HEK293T (cell line): ENCODE results near the gene GOLGA6L9.
"Not testable (repeated sequence)": the region's sequence is repeated elsewhere in the genome, so short reads cannot be mapped to it uniquely, and the experiment has no call there.

Experiments used
- CTCF ChIA-PET: fragments of 350-600 bp; formaldehyde crosslinking; extraction: SDS; loops from one replicate; lab custom pipeline; 2021; ENCODE audit warnings: antibody characterized with exemption, inconsistent platforms; lab: Yijun Ruan, JAX
- POLR2A ChIA-PET: fragments of 350-600 bp; formaldehyde crosslinking; extraction: SDS; loops from one replicate; lab custom pipeline; 2020; ENCODE audit warnings: antibody characterized with exemption, inconsistent platforms; lab: Yijun Ruan, JAX
- DNase-seq: peaks from one replicate; pipeline ENCODE4 v3.0.0; 2012; ENCODE audit warnings: mixed read lengths; ENCODE audit errors: extremely low spot score
- ARNT ChIP-seq: fragments of 450-650 bp; IDR thresholded peaks from 2 replicates; pipeline ENCODE4 v1.6.1; 2017; ENCODE audit warnings: mild to moderate bottlenecking
- BHLHE40 ChIP-seq: fragments of 450-650 bp; IDR thresholded peaks from 2 replicates; pipeline ENCODE4 v1.6.1; 2016; ENCODE audit warnings: mild to moderate bottlenecking, moderate library complexity, borderline replicate concordance
- CTBP1 ChIP-seq: fragments of 450-650 bp; IDR thresholded peaks from 2 replicates; pipeline ENCODE4 v1.6.1; 2016; ENCODE audit warnings: borderline replicate concordance
- ELF4 ChIP-seq: fragments of 450-650 bp; IDR thresholded peaks from 2 replicates; pipeline ENCODE4 v1.6.1; 2017; ENCODE audit warnings: antibody characterized with exemption
- FOXA1 ChIP-seq: fragments of 450-650 bp; IDR thresholded peaks from 2 replicates; pipeline ENCODE4 v1.6.1; 2016; ENCODE audit warnings: mild to moderate bottlenecking
- FOXK2 ChIP-seq: fragments of 450-650 bp; IDR thresholded peaks from 2 replicates; pipeline ENCODE4 v1.6.1; 2016; ENCODE audit warnings: mild to moderate bottlenecking
- FOXM1 ChIP-seq: fragments of 450-650 bp; IDR thresholded peaks from 2 replicates; pipeline ENCODE4 v1.6.1; 2017; ENCODE audit warnings: mild to moderate bottlenecking, borderline replicate concordance
- HDGF ChIP-seq: fragments of 450-650 bp; IDR thresholded peaks from 2 replicates; pipeline ENCODE4 v1.6.1; 2017; ENCODE audit warnings: antibody characterized with exemption, borderline replicate concordance
- L3MBTL2 ChIP-seq: fragments of 450-650 bp; conservative IDR thresholded peaks from 2 replicates; pipeline ENCODE4 v1.6.1; 2016; ENCODE audit warnings: mild to moderate bottlenecking
- LEF1 ChIP-seq: fragments of 450-650 bp; IDR thresholded peaks from 2 replicates; pipeline ENCODE4 v1.6.1; 2017; ENCODE audit warnings: mild to moderate bottlenecking, borderline replicate concordance
- NFRKB ChIP-seq: fragments of 450-650 bp; IDR thresholded peaks from 2 replicates; pipeline ENCODE4 v1.6.1; 2016; ENCODE audit warnings: mild to moderate bottlenecking, moderate library complexity
- SP1 ChIP-seq: fragments of 450-650 bp; IDR thresholded peaks from 2 replicates; pipeline ENCODE4 v1.6.1; 2017
- SUZ12 ChIP-seq: fragments of 450-650 bp; IDR thresholded peaks from 2 replicates; pipeline ENCODE4 v1.6.1; 2016; ENCODE audit warnings: mild to moderate bottlenecking
- TARDBP ChIP-seq: fragments of 450-650 bp; IDR thresholded peaks from 2 replicates; pipeline ENCODE4 v1.6.1; 2016
- ZNF384 ChIP-seq: fragments of 450-650 bp; IDR thresholded peaks from 2 replicates; pipeline ENCODE4 v1.6.1; 2016
- TF ChIP-seq, protein P1 (sequence below): fragments of 450-650 bp; IDR thresholded peaks from 2 replicates; pipeline ENCODE4 v1.6.1; 2016

Gene GOLGA6L9, protein sequence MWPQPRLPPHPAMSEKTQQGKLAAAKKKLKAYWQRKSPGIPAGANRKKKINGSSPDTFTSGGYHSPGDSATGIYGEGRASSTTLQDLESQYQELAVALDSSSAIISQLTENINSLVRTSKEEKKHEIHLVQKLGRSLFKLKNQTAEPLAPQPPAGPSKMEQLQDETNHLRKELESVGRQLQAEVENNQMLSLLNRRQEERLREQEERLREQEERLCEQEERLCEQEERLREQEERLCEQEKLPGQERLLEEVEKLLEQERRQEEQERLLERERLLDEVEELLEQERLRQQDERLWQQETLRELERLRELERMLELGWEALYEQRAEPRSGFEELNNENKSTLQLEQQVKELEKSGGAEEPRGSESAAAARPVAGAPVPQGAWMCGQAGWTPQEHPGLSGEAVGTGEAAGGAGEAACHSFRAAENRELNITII

GRCh38 chr15:82429693-82430092 is at the start of gene GOLGA6L9:
GOLGA6L9 (plus strand) TSS chr15:82429816; CDS start chr15:82430080, 264 bp downstream.
- POLR2A ChIA-PET, CTCF ChIA-PET: not testable (repeated sequence)

DNA sequence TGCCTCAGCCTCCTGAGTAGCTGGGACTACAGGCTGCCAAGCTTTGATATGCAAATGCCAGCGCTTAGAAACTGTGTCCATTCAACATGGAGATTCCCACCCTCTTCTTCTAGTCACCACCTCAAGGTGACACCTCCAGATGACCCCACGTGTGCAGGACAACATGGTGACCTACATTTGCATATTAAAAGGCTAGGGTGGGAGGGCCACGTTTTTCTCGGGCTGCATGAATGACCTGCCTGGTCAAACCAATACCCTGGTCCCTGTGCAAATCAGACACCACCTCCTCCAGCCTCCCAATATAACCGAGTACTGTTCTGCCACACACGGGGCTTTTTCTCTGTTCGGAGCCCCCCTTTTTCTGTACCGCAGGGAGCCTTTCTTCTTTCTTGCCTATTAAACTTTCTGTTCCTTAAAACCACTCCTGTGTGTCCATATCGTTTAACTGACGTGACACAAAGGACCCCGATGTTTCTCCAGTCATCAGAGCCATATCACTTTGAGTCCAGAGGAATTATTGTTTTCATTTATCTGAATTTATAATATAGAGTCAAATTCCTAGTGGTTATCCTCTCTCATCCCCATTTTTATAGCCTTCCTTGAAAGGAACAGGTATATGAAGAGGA is 48.2 kb upstream of the GOLGA6L9 start:
- POLR2A ChIA-PET, CTCF ChIA-PET, DNase-seq: not testable (repeated sequence)

More at GRCh38 chr15:82429693-82430092, at the start of gene GOLGA6L9:
- not testable (repeated sequence) for DNase-seq

GRCh38 chr15:82387209-82387608 is 42.4 kb upstream of the GOLGA6L9 start:
- DNase-seq, CTCF ChIA-PET, POLR2A ChIA-PET: not testable (repeated sequence)

GRCh38 chr15:82390152-82390551 is 39.5 kb upstream of the GOLGA6L9 start:
- CTCF ChIA-PET, DNase-seq, POLR2A ChIA-PET: not testable (repeated sequence)

GRCh38 chr15:82392077-82392476 is 37.5 kb upstream of the GOLGA6L9 start:
- POLR2A ChIA-PET, DNase-seq, CTCF ChIA-PET: not testable (repeated sequence)

DNA sequence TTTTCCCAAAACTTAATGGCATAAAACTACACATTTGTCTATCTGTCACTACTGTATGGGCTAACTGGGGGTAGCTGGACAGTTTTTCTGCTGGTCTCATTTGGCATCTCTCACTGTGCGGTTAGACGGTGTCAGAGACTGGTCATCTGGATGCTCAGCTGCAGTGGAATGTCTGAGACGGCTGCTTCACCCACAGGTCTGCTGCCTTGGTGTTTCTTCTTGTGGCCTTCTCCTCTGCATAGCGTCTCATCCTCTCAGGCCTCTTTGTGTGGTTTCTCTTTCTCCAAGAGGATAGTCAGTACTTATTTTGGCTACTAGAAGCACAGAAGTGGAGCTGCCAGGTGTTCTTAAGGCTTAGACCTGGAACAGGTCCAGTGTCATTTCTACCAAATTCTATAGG is 35.9 kb upstream of the GOLGA6L9 start:
- POLR2A ChIA-PET, result no interaction called here
- CTCF ChIA-PET, result no interaction called here
- TF ChIP-seq FOXM1 (no peak), ARNT (no peak), HDGF (no peak), CTBP1 (no peak), SP1 (no peak), FOXK2 (no peak), NFRKB (no peak), TARDBP (no peak), ELF4 (no peak), SUZ12 (no peak), ZNF384 (no peak), L3MBTL2 (no peak), FOXA1 (no peak)
- TF ChIP-seq, protein P1, sequence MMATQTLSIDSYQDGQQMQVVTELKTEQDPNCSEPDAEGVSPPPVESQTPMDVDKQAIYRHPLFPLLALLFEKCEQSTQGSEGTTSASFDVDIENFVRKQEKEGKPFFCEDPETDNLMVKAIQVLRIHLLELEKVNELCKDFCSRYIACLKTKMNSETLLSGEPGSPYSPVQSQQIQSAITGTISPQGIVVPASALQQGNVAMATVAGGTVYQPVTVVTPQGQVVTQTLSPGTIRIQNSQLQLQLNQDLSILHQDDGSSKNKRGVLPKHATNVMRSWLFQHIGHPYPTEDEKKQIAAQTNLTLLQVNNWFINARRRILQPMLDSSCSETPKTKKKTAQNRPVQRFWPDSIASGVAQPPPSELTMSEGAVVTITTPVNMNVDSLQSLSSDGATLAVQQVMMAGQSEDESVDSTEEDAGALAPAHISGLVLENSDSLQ, result no peak
- no peak for DNase-seq

DNA sequence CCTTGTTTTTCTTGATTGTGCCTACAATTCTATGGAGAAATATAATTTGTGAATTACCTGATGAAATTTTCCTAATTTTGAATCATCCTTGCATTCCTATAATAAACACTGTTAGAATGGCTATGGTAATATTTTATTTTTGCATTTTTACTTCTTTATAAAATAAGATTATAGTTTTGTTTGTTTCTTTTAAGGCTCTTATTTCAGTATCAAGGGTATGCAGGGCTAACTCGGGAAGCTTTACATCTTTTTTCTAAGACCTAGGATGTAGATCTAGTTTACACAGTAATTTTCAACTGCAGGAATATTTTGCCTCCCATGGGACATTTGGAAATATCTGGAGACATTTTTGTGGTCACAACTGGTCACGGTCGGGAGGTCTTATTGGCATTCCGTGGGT is 33.8 kb upstream of the GOLGA6L9 start:
- POLR2A ChIA-PET, DNase-seq, CTCF ChIA-PET: not testable (repeated sequence)

GRCh38 chr15:82397817-82398216 is 31.8 kb upstream of the GOLGA6L9 start:
- POLR2A ChIA-PET, result no interaction called here
- DNase-seq, result no peak
- TF ChIP-seq FOXM1, result no peak
- no peak for TF ChIP-seq ELF4
- TF ChIP-seq SP1, result no peak
- TF ChIP-seq CTBP1, result no peak
- TF ChIP-seq HDGF, result no peak
- TF ChIP-seq L3MBTL2, result no peak
- no peak for TF ChIP-seq TARDBP
- TF ChIP-seq NFRKB, result no peak
- no peak for TF ChIP-seq ZNF384
- TF ChIP-seq BHLHE40, result no peak
- TF ChIP-seq FOXA1, result no peak
- TF ChIP-seq, protein P1, result no peak
- TF ChIP-seq LEF1, result no peak
- TF ChIP-seq ARNT, result no peak
- no peak for TF ChIP-seq FOXK2
- TF ChIP-seq SUZ12, result no peak
- CTCF ChIA-PET, result no interaction called here
